Activated T-helper 9 cell treated with anti-CD3 and anti-CD28 coated beads, Interleukin-2, amount 50 U/mL, for 16 hours (primary cell): ENCODE measurements around the gene TTLL11.
"Not testable (repeated sequence)": the region's sequence is repeated elsewhere in the genome, so short reads cannot be mapped to it uniquely, and the experiment has no call there.

Experiments
- DNase-seq: peaks from one replicate; pipeline ENCODE4 v3.0.0-alpha.2; 2020; ENCODE audit warnings: low read depth

Gene TTLL11

DNA sequence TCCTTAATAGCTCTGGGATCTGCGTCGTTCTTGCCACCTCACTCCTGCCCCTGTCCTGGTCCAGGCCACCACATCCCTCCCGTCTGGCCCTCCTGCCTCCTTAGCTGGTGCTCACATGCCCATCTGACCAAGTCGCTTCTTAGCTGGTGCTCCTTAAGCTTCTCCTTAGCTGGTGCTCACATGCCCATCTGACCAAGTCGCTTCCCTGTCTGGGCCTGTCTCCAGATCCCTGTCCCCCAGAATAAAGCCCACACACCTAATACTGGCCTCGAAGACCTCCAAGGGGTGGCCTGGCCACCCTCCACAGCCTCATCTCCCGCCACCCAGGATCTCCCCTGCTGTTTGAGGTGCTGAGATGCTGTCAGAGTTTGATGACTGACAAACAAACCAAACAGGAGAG, 31.4 kb upstream of the TTLL11 start:
- DNase-seq = no peak

- DNase-seq = no peak
These were observed 30.9 kb upstream of the TTLL11 start for GRCh38 chr9:122124048-122124447.

DNA sequence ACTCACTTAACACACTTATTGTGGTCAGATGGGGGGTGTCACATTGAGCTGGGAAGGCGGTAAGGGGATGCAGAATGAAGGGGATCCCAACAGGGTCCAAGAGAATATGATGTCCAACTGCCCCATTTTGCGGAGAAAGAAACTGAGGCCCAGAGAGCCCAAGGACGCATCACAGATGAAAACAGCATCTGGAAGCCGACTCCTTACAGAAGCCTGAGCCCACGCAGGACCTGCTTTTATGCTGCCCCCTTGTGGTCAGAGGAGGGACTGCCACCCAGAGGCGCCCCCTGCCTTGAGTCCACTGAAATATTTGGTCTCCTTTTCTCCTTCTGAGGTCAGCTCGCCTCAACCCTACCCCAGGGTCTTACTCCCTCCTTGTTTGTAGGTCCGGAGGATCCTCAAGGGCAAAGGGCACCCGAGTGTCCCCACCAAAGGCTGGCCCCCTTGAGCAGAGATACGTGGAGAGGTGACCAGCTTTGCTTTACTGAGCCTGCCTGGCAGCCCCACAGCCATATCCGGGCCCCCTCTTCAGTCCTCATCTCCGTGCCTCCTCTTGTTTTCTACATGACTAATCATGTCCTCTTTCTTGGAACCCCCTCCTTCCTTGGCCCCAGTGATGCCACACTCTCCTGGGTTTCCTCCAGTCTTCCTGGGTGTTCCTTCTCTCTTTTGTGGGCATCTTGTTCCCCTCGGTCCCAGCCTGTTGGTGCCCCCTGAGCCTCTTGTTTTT, 30.0 kb upstream of the TTLL11 start:
- DNase-seq = peak; percentile 54

GRCh38 chr9:122122468-122122867, 29.4 kb upstream of the TTLL11 start:
- no peak for DNase-seq

DNA sequence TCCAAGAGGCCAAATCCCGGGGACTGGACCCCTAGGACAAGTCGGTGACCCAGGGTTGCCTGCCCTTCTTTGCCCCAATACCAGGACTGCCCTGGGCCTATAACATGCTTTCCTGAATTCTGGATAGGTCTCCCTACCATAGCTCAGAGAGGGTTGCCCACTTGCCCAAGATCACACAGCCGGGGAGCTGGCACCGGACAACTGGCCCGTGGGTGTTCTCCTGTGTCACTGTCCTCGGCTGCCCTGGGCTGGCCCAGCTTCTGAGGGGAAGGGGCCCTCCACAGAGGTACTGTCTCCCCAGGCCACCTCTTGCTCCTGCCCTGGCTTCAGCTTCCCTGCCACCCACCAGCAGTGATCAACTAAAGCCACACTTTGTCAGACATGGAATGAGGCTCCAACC, 28.8 kb upstream of the TTLL11 start:
- no peak for DNase-seq

DNA sequence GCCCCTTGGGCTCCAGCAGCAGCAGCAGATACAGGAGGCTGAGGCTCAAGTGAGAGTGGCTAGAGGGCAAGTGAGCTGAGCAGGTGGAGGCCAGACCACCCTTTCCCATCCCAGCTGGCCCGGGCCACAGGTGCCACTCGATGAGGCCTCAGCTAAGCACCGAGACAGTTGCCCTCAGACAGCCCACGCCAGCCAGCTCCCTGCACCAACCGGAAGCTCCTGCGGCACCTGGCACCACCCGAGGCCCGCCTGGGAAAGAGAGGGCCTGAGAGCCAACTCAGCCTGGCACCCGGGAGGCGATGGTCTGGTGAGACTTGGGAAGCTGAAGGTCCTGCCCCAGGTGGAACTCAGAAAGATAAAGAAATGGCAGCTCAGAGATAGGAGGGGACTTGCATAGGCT, 28.3 kb upstream of the TTLL11 start:
- DNase-seq = no peak

DNA sequence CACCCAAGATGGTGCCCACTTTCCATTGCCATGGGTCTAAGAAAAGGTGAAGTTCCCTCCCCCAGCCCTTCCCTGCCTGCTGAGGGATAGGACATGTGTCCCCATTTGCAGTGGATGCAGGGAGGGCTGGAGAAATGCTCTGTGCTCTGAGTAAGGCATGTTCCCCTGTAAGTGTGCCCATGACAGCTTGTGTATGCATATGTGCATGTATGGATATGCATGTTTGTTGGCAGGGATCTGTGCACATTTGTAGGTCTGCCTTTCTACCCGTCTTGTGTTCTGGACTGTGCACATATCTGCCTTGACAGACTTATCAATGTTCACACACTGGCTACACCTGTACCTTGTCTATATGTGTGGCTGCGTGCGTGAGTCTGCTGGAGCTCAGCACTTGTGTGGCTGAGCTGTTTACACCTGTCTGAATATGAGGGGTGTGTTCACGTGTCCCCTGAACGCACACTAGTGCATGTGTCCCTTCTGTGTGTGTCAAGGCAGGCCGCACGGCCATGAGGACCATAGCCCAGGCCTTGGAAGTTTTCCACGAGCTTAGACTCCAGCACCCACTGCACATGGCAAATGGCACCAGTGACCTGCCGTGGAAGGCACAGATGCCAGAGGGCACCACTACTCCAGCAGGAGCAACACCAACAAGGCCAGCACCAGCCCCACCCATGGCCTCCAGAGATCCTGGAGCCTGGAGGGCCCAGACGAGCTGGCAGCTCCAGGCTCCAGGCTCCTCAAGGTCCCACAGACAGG, 27.4 kb upstream of the TTLL11 start:
- no peak for DNase-seq

DNA sequence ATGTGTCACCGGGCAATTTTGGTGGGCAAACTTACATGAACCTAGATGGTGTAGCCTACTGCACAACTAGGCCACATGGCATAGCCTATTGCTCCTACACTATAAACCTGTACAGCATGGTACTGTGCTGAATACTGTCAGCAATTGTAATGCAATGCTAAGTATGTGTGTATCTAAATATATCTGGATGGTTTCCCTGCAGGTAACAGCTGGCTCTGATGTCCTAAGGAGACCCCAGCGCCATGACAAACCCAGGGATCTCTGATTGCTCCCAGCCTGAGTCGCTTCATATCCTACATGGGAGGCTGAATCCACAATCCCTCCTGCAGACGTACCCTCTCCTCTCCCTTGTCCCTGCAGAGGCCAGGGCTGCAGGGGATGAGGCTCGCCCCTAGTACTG, 26.6 kb upstream of the TTLL11 start:
- no peak for DNase-seq

DNA sequence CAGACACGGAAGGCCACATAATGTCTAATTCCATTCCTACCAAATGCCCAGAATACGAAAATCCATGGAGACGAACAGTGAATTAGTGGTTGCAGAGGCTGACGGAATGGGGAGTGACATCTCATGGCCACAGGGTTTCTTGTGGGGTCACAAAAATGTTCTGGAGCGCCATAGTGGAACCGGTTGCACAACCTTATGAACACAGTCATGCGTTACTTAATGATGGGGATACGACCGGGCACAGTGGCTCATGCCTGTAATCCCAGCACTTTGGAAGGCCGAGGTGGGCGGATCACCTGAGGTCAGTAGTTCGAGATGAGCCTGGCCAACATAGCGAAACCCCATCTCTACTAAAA, 26.0 kb upstream of the TTLL11 start:
- DNase-seq = no peak

GRCh38 chr9:122118343-122119165, 25.4 kb upstream of the TTLL11 start:
- no peak for DNase-seq

- not testable (repeated sequence) for DNase-seq
These were observed 24.1 kb upstream of the TTLL11 start for GRCh38 chr9:122117241-122117640.

- no peak for DNase-seq
These were observed 23.5 kb upstream of the TTLL11 start for GRCh38 chr9:122116448-122117173.

GRCh38 chr9:122116040-122116439, 22.9 kb upstream of the TTLL11 start:
- no peak for DNase-seq

DNA sequence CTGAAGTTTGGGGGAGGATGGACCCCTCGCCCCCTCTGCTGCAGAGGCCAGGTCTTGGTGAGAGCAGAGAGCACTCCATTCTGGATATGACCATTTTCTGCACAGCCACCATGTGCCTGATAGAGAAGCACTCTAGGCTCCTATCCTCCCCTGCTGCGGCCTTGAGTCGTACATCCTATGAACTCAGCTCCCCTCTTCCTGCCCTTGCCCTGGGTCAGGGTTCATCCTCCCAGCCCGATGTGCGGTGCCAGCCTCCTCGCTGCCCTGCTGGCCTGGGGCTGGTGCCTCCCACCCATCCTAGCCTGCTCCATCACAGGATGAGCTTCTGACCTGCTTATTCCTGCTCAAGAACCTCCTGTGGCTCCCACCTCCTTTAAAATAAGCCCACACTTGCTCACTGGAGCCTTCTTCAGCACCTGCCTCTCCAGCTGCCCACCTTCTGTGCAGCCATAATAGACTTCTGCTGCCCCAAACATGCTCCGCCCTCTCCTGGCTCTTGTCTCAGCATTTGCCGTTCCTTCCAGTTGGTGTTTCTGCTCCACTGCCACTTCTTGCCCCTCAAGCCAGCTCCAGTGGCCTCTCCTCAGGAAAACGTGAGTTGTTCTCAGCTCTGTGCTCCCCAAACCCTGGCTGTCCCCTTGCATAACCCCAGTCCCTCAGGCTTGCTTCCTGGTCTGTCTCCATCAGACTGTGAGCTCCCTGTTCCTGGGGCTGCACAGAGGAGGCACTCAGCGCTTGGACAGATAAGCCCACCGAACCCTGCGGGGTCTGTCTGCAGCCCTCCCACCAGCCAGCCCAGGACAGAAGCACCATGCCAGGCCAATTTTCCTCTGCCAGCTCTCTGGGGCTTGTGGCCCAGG, 22.3 kb upstream of the TTLL11 start:
- DNase-seq = no peak

DNA sequence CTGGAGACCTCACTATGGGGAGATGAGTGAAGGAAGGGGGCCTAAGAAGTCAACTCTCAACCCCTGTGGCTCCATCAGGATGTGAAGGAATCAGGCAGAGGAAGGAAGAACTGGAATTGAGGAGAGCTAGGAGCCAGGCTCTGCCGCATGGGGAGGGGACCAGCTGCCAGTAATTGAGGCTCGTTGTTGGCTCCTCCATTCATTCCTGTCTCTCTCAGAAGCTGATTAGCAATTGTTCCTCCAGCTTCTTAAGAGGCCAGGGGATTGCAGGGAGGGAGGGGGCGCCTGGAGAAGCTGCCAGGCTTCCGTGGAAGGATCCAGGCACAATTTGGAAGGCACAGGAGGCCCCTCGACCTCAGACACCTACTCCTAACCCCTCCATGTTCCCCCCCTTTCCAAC, 20.5 kb upstream of the TTLL11 start:
- DNase-seq = no peak

DNA sequence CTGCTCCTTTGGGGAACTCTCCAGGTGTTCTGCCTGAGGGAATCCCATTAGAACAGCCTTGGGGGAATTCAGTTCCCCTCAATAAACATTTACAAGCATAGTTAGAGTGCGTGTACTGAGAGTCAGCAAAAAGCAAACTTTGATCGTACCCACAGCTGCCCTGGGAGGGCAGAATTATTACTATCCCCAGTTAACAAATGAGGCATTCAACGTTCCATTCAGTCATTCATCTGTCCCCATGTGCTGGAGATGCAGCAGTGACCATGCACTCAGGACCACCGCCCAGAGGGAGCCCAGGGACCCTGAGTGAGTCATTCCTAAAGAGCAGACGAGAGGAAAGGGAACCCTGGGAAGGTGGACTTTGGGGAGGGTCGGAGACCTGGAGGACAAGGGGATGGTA, 19.1 kb upstream of the TTLL11 start:
- no peak for DNase-seq

GRCh38 chr9:122111413-122112085, 18.4 kb upstream of the TTLL11 start:
- no peak for DNase-seq

- no peak for DNase-seq
These were observed 17.2 kb upstream of the TTLL11 start for GRCh38 chr9:122110100-122110833.

- DNase-seq = no peak
These were observed 16.1 kb upstream of the TTLL11 start for GRCh38 chr9:122109035-122109813.
